HepG2 (cell line): ENCODE measurements around the gene KANSL1L. TPM values are rescaled to one million over a fixed set of nuclear protein-coding genes. Genes with fewer than 3 reads are reported as not detected.

Experiments used
- ASH2L ChIP-seq: fragments of 300-600, 200-600 bp; sonication (generic); IDR thresholded peaks from 2 replicates; pipeline ENCODE4 v1.7.0; 2017; ENCODE audit warnings: low read depth, mild to moderate bottlenecking, moderate library complexity, mixed read lengths, low read length; ENCODE audit not compliant: insufficient read length
- BCLAF1 ChIP-seq: fragments of 450-650 bp; IDR thresholded peaks from 2 replicates; pipeline ENCODE4 v1.6.1; 2017; ENCODE audit warnings: mild to moderate bottlenecking
- MXI1 ChIP-seq: IDR thresholded peaks from 3 replicates; pipeline ENCODE4 v1.6.1; 2012; ENCODE audit warnings: low read depth, low read length, inconsistent platforms, borderline replicate concordance
- MYC ChIP-seq: sonication (generic); formaldehyde crosslinking; IDR thresholded peaks from 2 replicates; pipeline ENCODE4 v1.9.0; 2021; ENCODE audit warnings: missing genetic modification reagents, borderline replicate concordance
- RARA ChIP-seq: IDR thresholded peaks from 2 replicates; pipeline ENCODE4 v1.6.1; 2016; ENCODE audit warnings: missing genetic modification reagents, missing compliant biosample characterization
- REXO4 ChIP-seq: sonication (generic); formaldehyde crosslinking; IDR thresholded peaks from 2 replicates; pipeline ENCODE4 v1.8.0; 2022; ENCODE audit warnings: missing genetic modification reagents, mild to moderate bottlenecking, borderline replicate concordance
- RNF219 ChIP-seq: sonication (generic); formaldehyde crosslinking; IDR thresholded peaks from 2 replicates; pipeline ENCODE4 v1.5.0; 2020; ENCODE audit warnings: mild to moderate bottlenecking, missing genetic modification reagents
- SIN3A ChIP-seq: IDR thresholded peaks from 2 replicates; pipeline ENCODE4 v1.6.1; 2011; ENCODE audit warnings: low read depth, mild to moderate bottlenecking, control low read depth, low read length, borderline replicate concordance
- SMAD3 ChIP-seq: sonication (generic); formaldehyde crosslinking; IDR thresholded peaks from 2 replicates; pipeline ENCODE4 v1.4.0; 2020; ENCODE audit warnings: missing genetic modification reagents
- TARDBP ChIP-seq: sonication (generic); formaldehyde crosslinking; IDR thresholded peaks from 2 replicates; pipeline ENCODE4 v1.8.0; 2022; ENCODE audit warnings: mild to moderate bottlenecking, missing genetic modification reagents
- USF2 ChIP-seq, 2 experiments: sonication (generic) in 1 of 2; formaldehyde crosslinking in 1 of 2; IDR thresholded peaks; 2 replicates each; pipeline versions ENCODE4 v1.5.1 to v1.6.1; 2011 to 2020; ENCODE audit warnings: borderline replicate concordance in 1 of 2, low read depth in 1 of 2, low read length in 1 of 2, mild to moderate bottlenecking in 1 of 2, missing genetic modification reagents in 1 of 2, moderate library complexity in 1 of 2
- ZHX2 ChIP-seq, 2 experiments: sonication (generic) in 1 of 2; formaldehyde crosslinking in 1 of 2; IDR thresholded peaks; 2 replicates each; pipeline versions ENCODE4 v1.6.1 to v1.9.0; 2014 to 2022; ENCODE audit warnings: antibody characterized with exemption in 1 of 2, borderline replicate concordance in 1 of 2, inconsistent platforms in 1 of 2, low read depth in 1 of 2, missing genetic modification reagents in 1 of 2
- polyA plus RNA-seq, 8 experiments: library from polyadenylated mRNA; depleted of rRNA in 3 of 8; stranded (reverse) in 7 of 8; unstranded in 1 of 8; fragments of >200 nt; fragmentation: Illumina TruSeq in 4 of 8; extraction: Trizol in 4 of 8; gene quantifications; 2 replicates each; pipeline versions ENCODE4 v1.2.1 to v1.2.3, GENCODE V29; 2011 to 2016; ENCODE audit warnings: low read depth in 4 of 8, missing spikeins in 1 of 8, mixed read lengths in 1 of 8; ENCODE audit not compliant: insufficient read depth in 1 of 8
- total RNA-seq, 5 experiments: library from RNA; depleted of rRNA; stranded (reverse); fragments of >200 nt; fragmentation: Illumina TruSeq; extraction: Trizol; gene quantifications; 2 replicates each; pipeline ENCODE4 v1.2.3, GENCODE V29; 2016; ENCODE audit warnings: low read depth in 1 of 5

Gene KANSL1L
- total and polyA plus RNA-seq, 2 of the 13 experiments (the other 11 are each of a cell fraction or from before 2014, with no cell fraction given) = 5.4 to 10.3 TPM

GRCh38 chr2:210170446-210171303 is 534 bp downstream of the KANSL1L start (continued):
- peak; percentile 98 for TF ChIP-seq ASH2L
- no peak for TF ChIP-seq RNF219 (CRISPR knock-in tag)
- no peak for TF ChIP-seq BCLAF1
- TF ChIP-seq TARDBP = peak; percentile 25; the same call in 1 of the 2 replicates
- no peak for TF ChIP-seq RARA
- peak; percentile 39; the same call in 1 of the 2 replicates for TF ChIP-seq SIN3A
- TF ChIP-seq ZHX2 (IDR thresholded peaks at IDR 0.05; ENCODE audit: low read depth) = 0 out of 2 replicates have a peak, but pooled peaks have one; percentile 12
- peak; percentile 35; the same call in 1 of the 2 replicates for TF ChIP-seq ZHX2 (CRISPR knock-in tag; IDR thresholded peaks at IDR 0.05; ENCODE audit: borderline replicate concordance)
- TF ChIP-seq REXO4 = no peak
- peak; percentile 63; the same call in 1 of the 3 replicates for TF ChIP-seq MXI1
- peak; percentile 97 for TF ChIP-seq USF2 (IDR thresholded peaks at IDR 0.05; ENCODE audit: low read depth, low read length)
- peak; percentile 95; the same call in 1 of the 2 replicates for TF ChIP-seq USF2 (CRISPR knock-in tag; IDR thresholded peaks at IDR 0.05; ENCODE audit: borderline replicate concordance)
- 0 out of 2 replicates have a peak, but pooled peaks have one; percentile 24 for TF ChIP-seq SMAD3
- peak; percentile 73 for TF ChIP-seq MYC (CRISPR knock-in tag)
